SK-N-SH treated with all-trans-retinoic acid at 6 μM for 48 hours (cell line): ENCODE results near the gene CFAP70.

Source experiments
- ATAC-seq: fragments of 200-7000 bp; cut with Tn5 transposase; 3 replicates; pipeline ENCODE4 v1.9.1; 2020; ENCODE audit warnings: mild to moderate bottlenecking, moderate library complexity
- ARNTL ChIP-seq: fragments of 450-650 bp; formaldehyde crosslinking; IDR thresholded peaks from 2 replicates; pipeline ENCODE4 v1.5.0; 2020; ENCODE audit warnings: low read depth, mild to moderate bottlenecking, moderate library complexity, borderline replicate concordance
- BACH2 ChIP-seq: fragments of 250-450 bp; sonication (Bioruptor Pico); IDR thresholded peaks from 2 replicates; pipeline ENCODE4 v1.9.0; 2021; ENCODE audit warnings: mild to moderate bottlenecking, borderline replicate concordance
- CSRNP3 ChIP-seq: fragments of 250-450 bp; sonication (Bioruptor Pico); IDR thresholded peaks from 2 replicates; pipeline ENCODE4 v1.5.1; 2021; ENCODE audit warnings: mild to moderate bottlenecking, moderate library complexity
- ESRRG ChIP-seq: fragments of 250-450 bp; sonication (Bioruptor Pico); IDR thresholded peaks from 2 replicates; pipeline ENCODE4 v1.6.1; 2021; ENCODE audit warnings: mild to moderate bottlenecking
- GLIS3 ChIP-seq: fragments of 250-450 bp; sonication (Bioruptor Pico); IDR thresholded peaks from 2 replicates; pipeline ENCODE4 v1.5.0; 2020; ENCODE audit warnings: mild to moderate bottlenecking, moderate library complexity
- OSR1 ChIP-seq: fragments of 250-450 bp; sonication (Bioruptor Pico); IDR thresholded peaks from 2 replicates; pipeline ENCODE4 v1.8.0; 2022; ENCODE audit warnings: moderate library complexity, mild to moderate bottlenecking, inconsistent platforms
- POU6F1 ChIP-seq: fragments of 250-450 bp; sonication (Bioruptor Pico); IDR thresholded peaks from 2 replicates; pipeline ENCODE4 v1.8.0; 2021; ENCODE audit warnings: low read depth, mild to moderate bottlenecking, moderate library complexity, borderline replicate concordance
- PPARA ChIP-seq: fragments of 250-450 bp; sonication (Bioruptor Pico); IDR thresholded peaks from 2 replicates; pipeline ENCODE4 v1.5.0; 2020; ENCODE audit warnings: mild to moderate bottlenecking, borderline replicate concordance
- SNAI2 ChIP-seq: fragments of 250-450 bp; sonication (Bioruptor Pico); IDR thresholded peaks from 2 replicates; pipeline ENCODE4 v1.5.0; 2020; ENCODE audit warnings: mild to moderate bottlenecking, moderate library complexity
- TCF4 ChIP-seq: fragments of 250-450 bp; sonication (Bioruptor Pico); IDR thresholded peaks from 2 replicates; pipeline ENCODE4 v1.8.0; 2021; ENCODE audit warnings: mild to moderate bottlenecking, moderate library complexity, borderline replicate concordance
- TOX ChIP-seq: fragments of 250-450 bp; sonication (Bioruptor Pico); IDR thresholded peaks from 2 replicates; pipeline ENCODE4 v1.8.0; 2021; ENCODE audit warnings: mild to moderate bottlenecking, moderate library complexity, borderline replicate concordance
- TSHZ2 ChIP-seq: fragments of 250-450 bp; sonication (Bioruptor Pico); IDR thresholded peaks from 2 replicates; pipeline ENCODE4 v1.5.0; 2020; ENCODE audit warnings: mild to moderate bottlenecking, moderate library complexity
- ZC3H10 ChIP-seq: fragments of 250-450 bp; sonication (Bioruptor Pico); IDR thresholded peaks from 2 replicates; pipeline ENCODE4 v1.5.1; 2021; ENCODE audit warnings: mild to moderate bottlenecking, moderate library complexity
- ZFP3 ChIP-seq: fragments of 250-450 bp; sonication (Bioruptor Pico); IDR thresholded peaks from 2 replicates; pipeline ENCODE4 v1.5.0; 2020; ENCODE audit warnings: mild to moderate bottlenecking, moderate library complexity
- ZNF565 ChIP-seq: fragments of 450-650 bp; formaldehyde crosslinking; conservative IDR thresholded peaks from 2 replicates; pipeline ENCODE4 v1.5.0; 2020; ENCODE audit warnings: low read depth, mild to moderate bottlenecking, moderate library complexity
- ZNF70 ChIP-seq: fragments of 450-650 bp; formaldehyde crosslinking; IDR thresholded peaks from 2 replicates; pipeline ENCODE4 v1.5.0; 2020; ENCODE audit warnings: mild to moderate bottlenecking, moderate library complexity
- ZNF8 ChIP-seq: fragments of 450-650 bp; formaldehyde crosslinking; IDR thresholded peaks from 2 replicates; pipeline ENCODE4 v1.5.0; 2020; ENCODE audit warnings: mild to moderate bottlenecking, moderate library complexity
- TF ChIP-seq, protein P1 (sequence below): fragments of 250-450 bp; sonication (Bioruptor Pico); IDR thresholded peaks from 2 replicates; pipeline ENCODE4 v1.5.1; 2020; ENCODE audit warnings: low read depth, mild to moderate bottlenecking, moderate library complexity
- TF ChIP-seq, protein P2 (sequence below): fragments of 250-450 bp; sonication (Bioruptor Pico); IDR thresholded peaks from 2 replicates; pipeline ENCODE4 v1.8.0; 2020; ENCODE audit warnings: mild to moderate bottlenecking, moderate library complexity, borderline replicate concordance

CFAP70 gene

GRCh38 chr10:73306171-73306708 is 52.4 kb downstream of the CFAP70 start:
- TF ChIP-seq TSHZ2 (no peak), TCF4 (CRISPR knock-in tag) (no peak), TOX (CRISPR knock-in tag) (no peak), CSRNP3 (CRISPR knock-in tag) (no peak), ZNF70 (CRISPR knock-in tag) (no peak), PPARA (CRISPR knock-in tag) (no peak), ESRRG (CRISPR knock-in tag) (no peak), ZFP3 (CRISPR knock-in tag) (no peak)
- TF ChIP-seq, protein P1, sequence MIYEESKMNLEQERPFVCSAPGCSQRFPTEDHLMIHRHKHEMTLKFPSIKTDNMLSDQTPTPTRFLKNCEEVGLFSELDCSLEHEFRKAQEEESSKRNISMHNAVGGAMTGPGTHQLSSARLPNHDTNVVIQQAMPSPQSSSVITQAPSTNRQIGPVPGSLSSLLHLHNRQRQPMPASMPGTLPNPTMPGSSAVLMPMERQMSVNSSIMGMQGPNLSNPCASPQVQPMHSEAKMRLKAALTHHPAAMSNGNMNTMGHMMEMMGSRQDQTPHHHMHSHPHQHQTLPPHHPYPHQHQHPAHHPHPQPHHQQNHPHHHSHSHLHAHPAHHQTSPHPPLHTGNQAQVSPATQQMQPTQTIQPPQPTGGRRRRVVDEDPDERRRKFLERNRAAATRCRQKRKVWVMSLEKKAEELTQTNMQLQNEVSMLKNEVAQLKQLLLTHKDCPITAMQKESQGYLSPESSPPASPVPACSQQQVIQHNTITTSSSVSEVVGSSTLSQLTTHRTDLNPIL (CRISPR knock-in tag) = no peak
- ATAC-seq = no peak

DNA sequence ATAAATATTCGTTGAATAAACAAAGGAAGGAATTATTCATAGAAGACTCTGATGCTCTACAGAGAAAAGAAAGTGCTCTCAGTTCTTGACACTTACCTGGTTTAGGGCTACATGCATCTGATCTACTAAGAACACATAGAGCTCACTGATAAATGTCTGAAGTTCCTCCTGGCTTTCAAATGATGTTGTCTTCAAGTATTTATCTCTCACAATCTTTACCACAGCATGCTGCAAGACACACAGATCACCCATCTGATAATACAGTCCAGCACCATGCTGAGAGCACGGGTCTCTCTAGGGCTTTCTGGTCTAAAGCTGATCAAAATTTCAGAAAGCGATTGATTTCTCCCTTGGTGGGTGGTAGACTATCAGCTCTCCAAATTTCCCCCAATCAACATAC is 61.7 kb downstream of the CFAP70 start:
- no peak for ATAC-seq
- TF ChIP-seq ZC3H10 (CRISPR knock-in tag) (no peak), ARNTL (no peak), ESRRG (CRISPR knock-in tag) (no peak), OSR1 (CRISPR knock-in tag) (no peak), SNAI2 (CRISPR knock-in tag) (no peak), PPARA (CRISPR knock-in tag) (no peak), GLIS3 (CRISPR knock-in tag) (no peak), ZNF8 (no peak), POU6F1 (CRISPR knock-in tag) (no peak), ZNF565 (no peak), BACH2 (CRISPR knock-in tag) (no peak), TCF4 (CRISPR knock-in tag) (no peak)
- TF ChIP-seq, protein P2, sequence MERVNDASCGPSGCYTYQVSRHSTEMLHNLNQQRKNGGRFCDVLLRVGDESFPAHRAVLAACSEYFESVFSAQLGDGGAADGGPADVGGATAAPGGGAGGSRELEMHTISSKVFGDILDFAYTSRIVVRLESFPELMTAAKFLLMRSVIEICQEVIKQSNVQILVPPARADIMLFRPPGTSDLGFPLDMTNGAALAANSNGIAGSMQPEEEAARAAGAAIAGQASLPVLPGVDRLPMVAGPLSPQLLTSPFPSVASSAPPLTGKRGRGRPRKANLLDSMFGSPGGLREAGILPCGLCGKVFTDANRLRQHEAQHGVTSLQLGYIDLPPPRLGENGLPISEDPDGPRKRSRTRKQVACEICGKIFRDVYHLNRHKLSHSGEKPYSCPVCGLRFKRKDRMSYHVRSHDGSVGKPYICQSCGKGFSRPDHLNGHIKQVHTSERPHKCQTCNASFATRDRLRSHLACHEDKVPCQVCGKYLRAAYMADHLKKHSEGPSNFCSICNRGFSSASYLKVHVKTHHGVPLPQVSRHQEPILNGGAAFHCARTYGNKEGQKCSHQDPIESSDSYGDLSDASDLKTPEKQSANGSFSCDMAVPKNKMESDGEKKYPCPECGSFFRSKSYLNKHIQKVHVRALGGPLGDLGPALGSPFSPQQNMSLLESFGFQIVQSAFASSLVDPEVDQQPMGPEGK = no peak

DNA sequence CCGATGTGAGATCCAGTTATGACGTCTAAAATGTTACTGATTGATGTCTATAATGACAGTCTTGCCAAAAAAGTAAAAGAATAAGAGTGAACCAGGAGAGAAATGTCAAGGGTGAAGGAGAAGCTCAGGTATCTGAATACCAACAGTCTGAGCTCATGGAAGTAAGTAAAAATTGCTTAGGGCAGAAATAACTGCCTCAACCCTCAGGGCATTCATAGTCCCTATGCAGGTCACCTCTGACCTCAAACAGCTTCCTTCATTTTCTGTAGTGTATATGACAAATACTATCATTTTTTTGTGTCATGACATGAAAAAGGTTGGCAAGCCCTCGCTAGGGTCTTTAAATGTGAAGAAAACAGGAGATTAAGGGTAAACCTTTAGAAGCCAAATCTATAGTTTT is 65.2 kb downstream of the CFAP70 start:
- no peak for TF ChIP-seq SNAI2 (CRISPR knock-in tag)
- no peak for ATAC-seq

- ATAC-seq = no peak
- TF ChIP-seq ARNTL (no peak), PPARA (CRISPR knock-in tag) (no peak), TCF4 (CRISPR knock-in tag) (no peak), ZNF8 (peak; percentile 93)
These were observed 68.7 kb downstream of the CFAP70 start for GRCh38 chr10:73289958-73290357.
